ENCODE results near the gene HOXC5. TPM values are rescaled to one million over a fixed set of nuclear protein-coding genes. Genes with fewer than 3 reads are reported as not detected.

The HOXC5 gene
- total RNA-seq, 1 donor from 2014 or later, result not detected

DNA sequence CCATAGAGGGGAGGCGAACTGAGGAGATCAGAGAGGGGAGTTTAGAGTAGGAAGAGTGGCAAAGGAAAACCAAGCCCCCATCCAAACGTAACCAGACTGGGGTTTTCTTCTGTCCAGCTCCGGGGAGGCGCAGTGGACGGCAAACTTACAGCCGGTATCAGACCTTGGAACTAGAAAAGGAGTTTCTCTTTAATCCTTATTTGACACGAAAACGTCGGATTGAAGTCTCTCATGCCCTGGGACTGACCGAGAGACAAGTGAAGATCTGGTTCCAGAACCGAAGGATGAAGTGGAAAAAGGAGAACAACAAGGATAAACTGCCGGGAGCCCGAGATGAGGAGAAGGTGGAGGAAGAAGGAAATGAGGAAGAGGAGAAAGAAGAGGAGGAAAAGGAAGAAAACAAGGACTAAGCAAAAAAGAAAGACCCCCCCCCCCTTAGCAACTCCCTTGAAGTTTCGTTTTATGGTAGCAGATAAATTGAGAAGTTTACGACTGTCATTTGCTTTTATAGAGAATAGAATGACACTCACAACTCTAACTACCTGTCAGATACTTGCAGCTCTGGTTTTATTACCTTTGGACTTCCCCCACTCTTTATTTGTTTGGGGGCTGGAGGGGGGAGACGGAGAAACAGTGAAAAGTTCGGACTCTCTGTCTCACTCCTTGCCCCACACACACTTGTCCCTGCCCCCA is 21.7 kb upstream of the HOXC5 start:
- TF ChIP-seq, protein P1, sequence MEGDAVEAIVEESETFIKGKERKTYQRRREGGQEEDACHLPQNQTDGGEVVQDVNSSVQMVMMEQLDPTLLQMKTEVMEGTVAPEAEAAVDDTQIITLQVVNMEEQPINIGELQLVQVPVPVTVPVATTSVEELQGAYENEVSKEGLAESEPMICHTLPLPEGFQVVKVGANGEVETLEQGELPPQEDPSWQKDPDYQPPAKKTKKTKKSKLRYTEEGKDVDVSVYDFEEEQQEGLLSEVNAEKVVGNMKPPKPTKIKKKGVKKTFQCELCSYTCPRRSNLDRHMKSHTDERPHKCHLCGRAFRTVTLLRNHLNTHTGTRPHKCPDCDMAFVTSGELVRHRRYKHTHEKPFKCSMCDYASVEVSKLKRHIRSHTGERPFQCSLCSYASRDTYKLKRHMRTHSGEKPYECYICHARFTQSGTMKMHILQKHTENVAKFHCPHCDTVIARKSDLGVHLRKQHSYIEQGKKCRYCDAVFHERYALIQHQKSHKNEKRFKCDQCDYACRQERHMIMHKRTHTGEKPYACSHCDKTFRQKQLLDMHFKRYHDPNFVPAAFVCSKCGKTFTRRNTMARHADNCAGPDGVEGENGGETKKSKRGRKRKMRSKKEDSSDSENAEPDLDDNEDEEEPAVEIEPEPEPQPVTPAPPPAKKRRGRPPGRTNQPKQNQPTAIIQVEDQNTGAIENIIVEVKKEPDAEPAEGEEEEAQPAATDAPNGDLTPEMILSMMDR (IDR thresholded peaks at IDR 0.05; ENCODE audit: insufficient read depth, low read depth, low read length), result no peak
- TF ChIP-seq EZH2 (IDR thresholded peaks at IDR 0.05; ENCODE audit: insufficient read depth, low read length), result no peak
- Histone ChIP-seq H3K9me3 (ENCODE audit: insufficient read depth, low read depth, low read length) (no peaks in the 10 kb centered on the region), H3K27me3 (ENCODE audit: insufficient read depth, low read length) (peaks cover 92% of the 10 kb centered on the region), H3K79me2 (ENCODE audit: insufficient read depth, low read length) (no peaks in the 10 kb centered on the region), H3K9ac (ENCODE audit: low read length) (no peak overlapping the region), H3K27ac (ENCODE audit: low read depth, low read length) (no peak overlapping the region), H3K36me3 (ENCODE audit: insufficient read depth, low read length) (no peaks in the 10 kb centered on the region), H4K20me1 (ENCODE audit: insufficient read depth, low read length) (no peaks in the 10 kb centered on the region), H2AFZ (ENCODE audit: low read depth, low read length) (no peak overlapping the region), H3K4me2 (ENCODE audit: low read length) (no peak overlapping the region), H3K4me1 (ENCODE audit: insufficient read depth, low read length) (peaks cover 3% of the 10 kb centered on the region), H3K4me3 (ENCODE audit: insufficient read depth, low read depth, low read length) (no peak overlapping the region)
- no peak overlapping the region for H3K27ac Mint-ChIP-seq (ENCODE audit: unreplicated experiment)
- H3K27me3 Mint-ChIP-seq (ENCODE audit: low read depth, unreplicated experiment), result peaks cover 92% of the 10 kb centered on the region
- DNase-seq (ENCODE audit: low read depth) (no peak), FAIRE-seq (no peak)
- H3K4me1 Mint-ChIP-seq (ENCODE audit: low read depth, unreplicated experiment), result no peaks in the 10 kb centered on the region
- H3K36me3 Mint-ChIP-seq (ENCODE audit: low read depth, unreplicated experiment), result no peaks in the 10 kb centered on the region
- H3K4me3 Mint-ChIP-seq (ENCODE audit: unreplicated experiment), result no peak overlapping the region
- peaks cover 11% of the 10 kb centered on the region for H3K9me3 Mint-ChIP-seq (ENCODE audit: unreplicated experiment)

DNA sequence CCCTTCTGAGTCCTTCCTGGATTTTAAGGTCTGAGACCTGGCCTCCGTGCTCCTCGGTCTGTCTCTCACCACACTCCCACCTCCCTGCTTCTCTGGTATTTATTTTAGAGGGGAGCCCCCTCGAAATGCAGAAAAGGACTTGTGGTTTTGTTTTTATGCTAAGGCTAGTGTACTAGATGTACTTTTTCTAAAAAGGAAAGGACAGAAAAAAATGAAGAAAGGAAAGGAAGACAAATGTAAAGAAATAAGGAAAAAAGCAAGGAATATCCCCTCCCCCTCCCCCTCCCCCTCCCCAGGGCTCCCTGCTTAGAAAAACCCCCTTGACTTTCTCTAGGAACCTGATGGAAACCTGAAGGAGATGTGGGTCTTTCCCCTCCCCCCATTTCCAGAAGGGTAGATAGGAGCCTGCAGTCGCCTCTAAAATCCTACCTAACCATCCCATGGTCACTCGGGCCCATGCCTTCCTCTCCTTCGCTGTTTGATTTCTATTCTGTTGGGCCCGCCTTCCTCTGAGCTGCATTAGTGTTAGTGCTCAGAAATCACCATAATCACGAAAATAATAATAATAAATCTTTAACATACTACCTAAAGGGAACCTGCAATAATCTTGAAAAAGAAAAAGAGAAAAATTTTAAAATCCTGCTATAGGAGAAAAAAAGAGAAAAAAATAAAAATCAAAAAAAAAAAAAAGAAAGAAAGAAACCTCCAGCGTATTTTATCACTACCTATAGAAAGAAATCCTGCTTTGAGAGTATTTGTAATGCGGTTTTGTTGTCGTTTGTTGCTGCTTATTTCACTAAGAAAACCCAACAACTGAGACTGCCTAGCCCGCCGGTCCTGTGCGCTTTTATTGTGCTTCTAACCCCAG is 21.0 kb upstream of the HOXC5 start:
- no peak for FAIRE-seq
- H3K4me2 ChIP-seq (ENCODE audit: low read length), result no peak overlapping the region
- Mint-ChIP-seq H3K4me1 (ENCODE audit: low read depth, unreplicated experiment) (no peaks in the 10 kb centered on the region), H3K36me3 (ENCODE audit: low read depth, unreplicated experiment) (no peaks in the 10 kb centered on the region), H3K9me3 (ENCODE audit: unreplicated experiment) (peaks cover 11% of the 10 kb centered on the region), H3K4me3 (ENCODE audit: unreplicated experiment) (no peak overlapping the region), H3K27me3 (ENCODE audit: low read depth, unreplicated experiment) (peaks cover 89% of the 10 kb centered on the region), H3K27ac (ENCODE audit: unreplicated experiment) (no peak overlapping the region)
- TF ChIP-seq, protein P1 (IDR thresholded peaks at IDR 0.05; ENCODE audit: insufficient read depth, low read depth, low read length), result no peak
- no peak for TF ChIP-seq EZH2 (IDR thresholded peaks at IDR 0.05; ENCODE audit: insufficient read depth, low read length)
- no peak overlapping the region for H3K27ac ChIP-seq (ENCODE audit: low read depth, low read length)
- no peak overlapping the region for H2AFZ ChIP-seq (ENCODE audit: low read depth, low read length)
- no peak for DNase-seq (ENCODE audit: low read depth)
- peaks cover 90% of the 10 kb centered on the region for H3K27me3 ChIP-seq (ENCODE audit: insufficient read depth, low read length)
- no peaks in the 10 kb centered on the region for H3K4me1 ChIP-seq (ENCODE audit: insufficient read depth, low read length)
- no peak overlapping the region for H3K9ac ChIP-seq (ENCODE audit: low read length)
- no peaks in the 10 kb centered on the region for H4K20me1 ChIP-seq (ENCODE audit: insufficient read depth, low read length)
- no peaks in the 10 kb centered on the region for H3K36me3 ChIP-seq (ENCODE audit: insufficient read depth, low read length)
- no peak overlapping the region for H3K4me3 ChIP-seq (ENCODE audit: insufficient read depth, low read depth, low read length)
- H3K79me2 ChIP-seq (ENCODE audit: insufficient read depth, low read length), result no peaks in the 10 kb centered on the region
- no peaks in the 10 kb centered on the region for H3K9me3 ChIP-seq (ENCODE audit: insufficient read depth, low read depth, low read length)
